Esophagus muscularis mucosa (tissue), 4 donors: Measurements from ENCODE around the gene NKD2. TPM values are rescaled to one million over a fixed set of nuclear protein-coding genes. Genes with fewer than 3 reads are reported as not detected.
A peak's percentile ranks its signal among the peaks of the same experiment; 100 is the strongest.

Experiments used
- DNase-seq: peaks from one replicate; pipeline ENCODE4 v3.0.0-alpha.2; 2017; ENCODE audit errors: extremely low spot score
- H3K27ac ChIP-seq, 4 donors: fragments of 200-600 bp; sonication (generic); replicated peaks in 1 of 4; 1 replicate in 3 of 4; 2 replicates in 1 of 4; pipeline ENCODE4 v1.5.1; 2016 to 2019; ENCODE audit warnings: mild to moderate bottlenecking in 1 of 4
- H3K27me3 ChIP-seq, 4 donors: fragments of 200-600 bp; sonication (generic); one replicate each; pipeline versions ENCODE4 v1.5.1 to v1.6.0; 2016 to 2019
- H3K36me3 ChIP-seq, 4 donors: fragments of 200-600 bp; sonication (generic); one replicate each; pipeline ENCODE4 v1.5.1; 2016 to 2019
- H3K4me1 ChIP-seq, 4 donors: fragments of 200-600 bp; sonication (generic); one replicate each; pipeline ENCODE4 v1.5.1; 2016 to 2019
- H3K4me3 ChIP-seq, 4 donors: fragments of 200-600 bp; sonication (generic); 1 replicate in 2 of 4; 2 replicates in 2 of 4; pipeline ENCODE4 v1.5.1; 2016 to 2019; ENCODE audit warnings: mild to moderate bottlenecking in 4 of 4, moderate library complexity in 1 of 4
- H3K9me3 ChIP-seq, 4 donors: fragments of 200-600 bp; sonication (generic); 1 replicate in 3 of 4; 2 replicates in 1 of 4; pipeline ENCODE4 v1.5.1; 2016 to 2019
- EP300 ChIP-seq: sonication (generic); formaldehyde crosslinking; IDR thresholded peaks from one replicate; pipeline ENCODE4 v1.6.1; 2017; ENCODE audit warnings: antibody characterized with exemption
- POLR2A ChIP-seq: fragments of 450-650 bp; IDR thresholded peaks from one replicate; pipeline ENCODE4 v1.6.1; 2017; ENCODE audit warnings: antibody characterized with exemption, moderate library complexity, mild to moderate bottlenecking, low read depth
- POLR2AphosphoS5 ChIP-seq, 2 donors: sonication (generic); formaldehyde crosslinking; IDR thresholded peaks; one replicate each; pipeline ENCODE4 v1.6.1; 2017; ENCODE audit warnings: antibody characterized with exemption in 2 of 2
- WGBS: methylation state at CpG from one replicate; pipeline ENCODE4 v1.1.5; 2018; 5-methylcytosine and 5-hydroxymethylcytosine counted together
- intact Hi-C: fragments of 100-400 bp; cut with DNase I; formaldehyde crosslinking; loops from one replicate; pipeline ENCODE4 v1.15.1; 2023
- total RNA-seq, 4 donors: library from RNA; depleted of rRNA; stranded (reverse); fragments of >200 nt; gene quantifications; one replicate each; pipeline versions ENCODE4 v1.1.0 to v1.2.1, GENCODE V29; 2016
- TF ChIP-seq, protein P1 (sequence below), 3 experiments: fragments of 200-600 bp in 2 of 3; fragments of 450-650 bp in 1 of 3; sonication (generic) in 2 of 3; IDR thresholded peaks; one replicate each; pipeline ENCODE4 v1.5.1; 2017 to 2019; ENCODE audit warnings: antibody characterized with exemption in 3 of 3, mild to moderate bottlenecking in 2 of 3, moderate library complexity in 1 of 3

Gene NKD2
- total RNA-seq, 4 donors from 2014 or later: 3.0 to 6.6 (median 5.4) TPM

DNA sequence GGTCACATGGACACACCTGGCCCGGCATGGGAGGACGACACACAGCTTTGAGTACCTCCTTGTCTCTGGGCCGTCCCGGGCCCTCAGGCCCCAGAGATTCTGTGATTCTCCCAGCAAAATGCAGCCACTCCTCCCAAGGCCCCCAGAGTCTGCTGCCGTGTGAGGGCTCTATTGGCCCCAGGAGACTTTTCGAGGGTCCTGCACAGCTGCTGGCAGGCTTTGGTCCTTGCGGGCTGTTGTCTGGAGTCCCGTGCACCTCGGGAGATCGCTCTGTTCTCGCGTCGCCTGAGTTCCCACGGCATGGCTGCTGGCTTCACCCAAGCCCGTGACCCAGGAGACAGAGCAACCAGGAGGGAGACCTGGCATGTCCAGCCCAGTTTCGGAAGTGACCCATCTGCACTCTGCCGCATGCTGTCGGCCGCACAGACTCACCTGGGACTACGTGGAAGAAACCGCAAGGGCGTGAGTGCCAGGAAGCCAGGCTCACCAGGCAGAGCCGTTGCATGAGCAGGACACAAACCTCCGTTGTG is 46.8 kb upstream of the NKD2 start:
- Histone ChIP-seq H3K27me3 (no peaks in the 10 kb centered on the region), H3K9me3 (no peaks in the 10 kb centered on the region), H3K27ac (no peak overlapping the region), H3K4me3 (no peak overlapping the region), H3K4me1 (peaks cover 13 to 45% (median 26%) of the 10 kb centered on the region in 4 donors), H3K36me3 (no peaks in the 10 kb centered on the region)
- no peak for DNase-seq
- intact Hi-C loops: no loop called here
- TF ChIP-seq POLR2AphosphoS5 (IDR thresholded peaks at IDR 0.05) (no peak), POLR2A (no peak), EP300 (no peak)
- TF ChIP-seq, protein P1, sequence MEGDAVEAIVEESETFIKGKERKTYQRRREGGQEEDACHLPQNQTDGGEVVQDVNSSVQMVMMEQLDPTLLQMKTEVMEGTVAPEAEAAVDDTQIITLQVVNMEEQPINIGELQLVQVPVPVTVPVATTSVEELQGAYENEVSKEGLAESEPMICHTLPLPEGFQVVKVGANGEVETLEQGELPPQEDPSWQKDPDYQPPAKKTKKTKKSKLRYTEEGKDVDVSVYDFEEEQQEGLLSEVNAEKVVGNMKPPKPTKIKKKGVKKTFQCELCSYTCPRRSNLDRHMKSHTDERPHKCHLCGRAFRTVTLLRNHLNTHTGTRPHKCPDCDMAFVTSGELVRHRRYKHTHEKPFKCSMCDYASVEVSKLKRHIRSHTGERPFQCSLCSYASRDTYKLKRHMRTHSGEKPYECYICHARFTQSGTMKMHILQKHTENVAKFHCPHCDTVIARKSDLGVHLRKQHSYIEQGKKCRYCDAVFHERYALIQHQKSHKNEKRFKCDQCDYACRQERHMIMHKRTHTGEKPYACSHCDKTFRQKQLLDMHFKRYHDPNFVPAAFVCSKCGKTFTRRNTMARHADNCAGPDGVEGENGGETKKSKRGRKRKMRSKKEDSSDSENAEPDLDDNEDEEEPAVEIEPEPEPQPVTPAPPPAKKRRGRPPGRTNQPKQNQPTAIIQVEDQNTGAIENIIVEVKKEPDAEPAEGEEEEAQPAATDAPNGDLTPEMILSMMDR (IDR thresholded peaks at IDR 0.05): no peak
- 94% methylated on average over 21 of the region's 24 CpGs for WGBS

GRCh38 chr5:962386-962785 is 46.2 kb upstream of the NKD2 start:
- no peak for DNase-seq
- intact Hi-C loops: no loop called here
- WGBS: 90% methylated on average over 15 of the region's 15 CpGs
- Histone ChIP-seq H3K27ac (no peak overlapping the region), H3K9me3 (no peaks in the 10 kb centered on the region), H3K4me1 (peaks cover 7 to 39% (median 20%) of the 10 kb centered on the region in 4 donors), H3K36me3 (no peaks in the 10 kb centered on the region), H3K27me3 (peaks cover 0 to 6% (median 0%) of the 10 kb centered on the region in 4 donors), H3K4me3 (no peak overlapping the region)
- TF ChIP-seq, protein P1 (IDR thresholded peaks at IDR 0.05): no peak
- TF ChIP-seq POLR2AphosphoS5 (IDR thresholded peaks at IDR 0.05) (no peak), POLR2A (no peak), EP300 (no peak)

GRCh38 chr5:962801-963200 is 45.8 kb upstream of the NKD2 start:
- WGBS: 92% methylated on average over 7 of the region's 12 CpGs
- Histone ChIP-seq H3K36me3 (no peaks in the 10 kb centered on the region), H3K27me3 (peaks cover 0 to 6% (median 0%) of the 10 kb centered on the region in 4 donors), H3K4me3 (no peak overlapping the region), H3K9me3 (no peaks in the 10 kb centered on the region), H3K4me1 (peaks cover 3 to 35% (median 16%) of the 10 kb centered on the region in 4 donors), H3K27ac (no peak overlapping the region)
- TF ChIP-seq, protein P1 (IDR thresholded peaks at IDR 0.05): no peak
- DNase-seq: no peak
- intact Hi-C loops: no loop called here

GRCh38 chr5:963310-963672 is 45.3 kb upstream of the NKD2 start:
- H3K4me1 ChIP-seq: peaks cover 0 to 31% (median 12%) of the 10 kb centered on the region in 4 donors
- 93% methylated on average over 8 of the region's 10 CpGs for WGBS
- intact Hi-C loops: no loop called here
- no peaks in the 10 kb centered on the region for H3K36me3 ChIP-seq
- H3K27ac ChIP-seq: peak overlapping the region in 1 of 4 donors; percentile 26
- H3K4me3 ChIP-seq: no peak overlapping the region
- TF ChIP-seq POLR2A: no peak
- TF ChIP-seq, protein P1 (IDR thresholded peaks at IDR 0.05): no peak
- TF ChIP-seq POLR2AphosphoS5 (IDR thresholded peaks at IDR 0.05): no peak
- TF ChIP-seq EP300: no peak
- no peak for DNase-seq
- no peaks in the 10 kb centered on the region for H3K9me3 ChIP-seq
- H3K27me3 ChIP-seq: peaks cover 0 to 6% (median 0%) of the 10 kb centered on the region in 4 donors
